Calu3 (cell line): ENCODE results near the gene SECISBP2L. TPM values are rescaled to one million over a fixed set of nuclear protein-coding genes. Genes with fewer than 3 reads are reported as not detected.

Source experiments
- BruUV-seq: library from RNA; stranded (reverse); fragments of 400-500 nt; replicated peaks from 2 replicates; lab custom pipeline; 2021; lab: Mats Ljungman, UMichigan
- CTCF ChIA-PET: fragments of 300-600 bp; sonication (Branson Sonifier 250); formaldehyde crosslinking; loops from one replicate; lab custom pipeline; 2022; ENCODE audit warnings: antibody characterized with exemption; lab: Charles Lee
- DNase-seq: peaks from one replicate; pipeline ENCODE4 v3.0.0; 2022
- H3K27ac Mint-ChIP-seq: one replicate; pipeline ENCODE4 v1.8.0; 2022; ENCODE audit warnings: mixed read lengths; ENCODE audit not compliant: unreplicated experiment
- H3K27me3 Mint-ChIP-seq: one replicate; pipeline ENCODE4 v1.8.0; 2022; ENCODE audit warnings: mixed read lengths; ENCODE audit not compliant: unreplicated experiment
- H3K36me3 Mint-ChIP-seq: one replicate; pipeline ENCODE4 v1.8.0; 2022; ENCODE audit warnings: mild to moderate bottlenecking, moderate library complexity, mixed read lengths; ENCODE audit not compliant: insufficient read depth, unreplicated experiment
- H3K4me1 Mint-ChIP-seq: one replicate; pipeline ENCODE4 v1.8.0; 2022; ENCODE audit warnings: mild to moderate bottlenecking, low read depth, mixed read lengths; ENCODE audit not compliant: unreplicated experiment
- H3K4me3 Mint-ChIP-seq: one replicate; pipeline ENCODE4 v1.8.0; 2022; ENCODE audit warnings: mild to moderate bottlenecking, low read depth, moderate library complexity, mixed read lengths; ENCODE audit not compliant: unreplicated experiment
- H3K9me3 Mint-ChIP-seq: one replicate; pipeline ENCODE4 v1.8.0; 2022; ENCODE audit warnings: low read depth, mixed read lengths; ENCODE audit not compliant: unreplicated experiment
- intact Hi-C: fragments of 100-400 bp; cut with micrococcal nuclease; formaldehyde crosslinking; loops from one replicate; pipeline ENCODE4 v1.10.0; 2022; ENCODE audit not compliant: unreplicated experiment
- total RNA-seq: library from RNA; stranded (reverse); gene quantifications from 2 replicates; pipeline ENCODE4 v1.2.3, GENCODE V29; 2022
- TF ChIP-seq, protein P1 (sequence below): fragments of 200-600 bp; IDR thresholded peaks from one replicate; pipeline ENCODE4 v1.8.0; 2022; ENCODE audit warnings: antibody characterized with exemption; ENCODE audit not compliant: unreplicated experiment

Gene SECISBP2L
- total RNA-seq, 1 experiment from 2014 or later = 32.6 TPM

DNA sequence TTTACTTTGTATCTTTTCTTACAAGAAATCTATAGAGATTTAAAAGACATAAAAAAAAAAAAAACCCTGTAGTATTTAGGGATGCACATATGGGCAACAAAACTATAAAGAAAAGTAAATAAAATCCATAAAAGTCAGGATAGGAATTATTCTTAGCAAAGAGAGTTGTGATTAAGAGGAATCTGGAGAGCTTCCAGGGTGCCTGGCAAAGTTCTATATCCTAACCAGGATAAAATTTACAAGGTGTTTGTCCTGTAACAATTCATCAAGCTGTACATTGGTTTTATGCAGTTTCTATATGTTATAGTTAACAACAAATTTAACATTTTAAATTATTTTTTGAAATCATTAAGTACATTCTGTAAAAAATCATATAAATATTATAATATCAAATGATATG is 7.9 kb downstream of the SECISBP2L start:
- H3K36me3 Mint-ChIP-seq = no peaks in the 10 kb centered on the region
- H3K4me3 Mint-ChIP-seq = no peak overlapping the region
- TF ChIP-seq, protein P1, sequence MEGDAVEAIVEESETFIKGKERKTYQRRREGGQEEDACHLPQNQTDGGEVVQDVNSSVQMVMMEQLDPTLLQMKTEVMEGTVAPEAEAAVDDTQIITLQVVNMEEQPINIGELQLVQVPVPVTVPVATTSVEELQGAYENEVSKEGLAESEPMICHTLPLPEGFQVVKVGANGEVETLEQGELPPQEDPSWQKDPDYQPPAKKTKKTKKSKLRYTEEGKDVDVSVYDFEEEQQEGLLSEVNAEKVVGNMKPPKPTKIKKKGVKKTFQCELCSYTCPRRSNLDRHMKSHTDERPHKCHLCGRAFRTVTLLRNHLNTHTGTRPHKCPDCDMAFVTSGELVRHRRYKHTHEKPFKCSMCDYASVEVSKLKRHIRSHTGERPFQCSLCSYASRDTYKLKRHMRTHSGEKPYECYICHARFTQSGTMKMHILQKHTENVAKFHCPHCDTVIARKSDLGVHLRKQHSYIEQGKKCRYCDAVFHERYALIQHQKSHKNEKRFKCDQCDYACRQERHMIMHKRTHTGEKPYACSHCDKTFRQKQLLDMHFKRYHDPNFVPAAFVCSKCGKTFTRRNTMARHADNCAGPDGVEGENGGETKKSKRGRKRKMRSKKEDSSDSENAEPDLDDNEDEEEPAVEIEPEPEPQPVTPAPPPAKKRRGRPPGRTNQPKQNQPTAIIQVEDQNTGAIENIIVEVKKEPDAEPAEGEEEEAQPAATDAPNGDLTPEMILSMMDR = no peak
- no peak for DNase-seq
- no peaks in the 10 kb centered on the region for H3K9me3 Mint-ChIP-seq
- H3K27me3 Mint-ChIP-seq = no peaks in the 10 kb centered on the region
- no TSS peak for BruUV-seq
- H3K4me1 Mint-ChIP-seq = no peaks in the 10 kb centered on the region
- intact Hi-C loops = no loop called here
- H3K27ac Mint-ChIP-seq = no peak overlapping the region
- CTCF ChIA-PET = no interaction called here

DNA sequence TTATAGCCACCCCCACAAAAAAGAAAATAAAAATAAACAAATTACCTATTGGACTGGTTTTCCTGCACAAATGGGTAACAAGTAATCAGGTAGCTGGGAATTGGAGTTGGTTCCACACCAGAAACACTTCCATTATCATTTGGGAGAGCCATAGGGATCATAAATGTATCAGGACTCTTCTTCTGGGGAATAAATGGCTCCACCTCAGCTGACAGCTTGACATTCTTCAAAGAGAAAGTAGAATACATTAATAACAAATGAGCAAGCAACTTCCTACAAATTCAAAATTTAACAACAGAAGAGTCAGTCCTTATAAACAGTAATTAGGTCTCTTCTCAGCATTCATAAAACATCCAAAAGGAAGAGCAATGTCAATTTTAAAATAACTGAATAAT is 8.7 kb downstream of the SECISBP2L start:
- CTCF ChIA-PET = no interaction called here
- intact Hi-C loops = no loop called here
- H3K27ac Mint-ChIP-seq = no peak overlapping the region

DNA sequence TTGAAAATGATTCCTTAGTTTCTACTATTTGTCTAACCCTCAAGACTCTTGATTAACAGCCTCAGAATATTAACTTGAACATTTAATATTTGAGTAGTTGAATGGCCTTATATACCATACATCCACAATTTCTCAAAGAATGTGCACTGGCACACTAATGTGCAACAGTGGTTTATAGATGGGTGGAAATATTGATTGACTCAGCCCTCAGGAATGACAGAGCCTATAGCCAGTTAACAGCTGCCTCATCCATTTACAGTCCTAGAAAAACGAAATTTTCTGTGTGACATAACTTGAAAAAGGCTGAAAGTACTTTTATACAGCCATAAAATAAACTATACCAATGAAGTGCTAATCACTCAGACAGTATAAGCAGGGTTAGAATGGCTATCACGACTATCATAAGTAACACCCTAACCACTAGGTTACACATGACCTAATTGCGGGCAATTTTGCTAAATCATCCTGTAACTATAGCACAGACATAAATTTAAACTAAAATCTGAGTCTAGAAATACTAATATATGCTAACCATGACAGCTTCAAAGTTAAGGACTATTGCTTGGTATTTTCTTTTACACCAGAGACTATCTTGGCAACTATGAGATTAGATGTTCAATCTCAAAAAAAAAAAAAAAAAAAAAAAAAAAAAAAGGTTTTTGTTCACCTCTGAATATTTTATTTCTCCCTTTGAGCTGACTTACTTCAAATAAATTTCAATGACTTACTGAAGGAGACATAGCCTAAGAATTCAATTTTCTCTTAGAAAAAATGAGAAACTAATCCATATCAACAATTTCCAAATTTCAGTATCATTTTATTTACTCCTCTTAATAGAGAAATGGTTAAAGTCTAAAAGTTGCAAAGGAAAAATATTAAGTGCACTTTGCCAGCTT is 9.3 kb downstream of the SECISBP2L start:
- Mint-ChIP-seq H3K27ac (no peak overlapping the region), H3K9me3 (no peaks in the 10 kb centered on the region), H3K4me3 (no peak overlapping the region), H3K4me1 (no peaks in the 10 kb centered on the region), H3K36me3 (no peaks in the 10 kb centered on the region), H3K27me3 (no peaks in the 10 kb centered on the region)
- no TSS peak for BruUV-seq
- CTCF ChIA-PET = no interaction called here
- TF ChIP-seq, protein P1 = no peak
- DNase-seq = no peak
- intact Hi-C loops = no loop called here

More for the DNA sequence above, 8.7 kb downstream of the SECISBP2L start:
- Mint-ChIP-seq H3K27me3 (no peaks in the 10 kb centered on the region), H3K4me3 (no peak overlapping the region), H3K36me3 (no peaks in the 10 kb centered on the region), H3K9me3 (no peaks in the 10 kb centered on the region), H3K4me1 (no peaks in the 10 kb centered on the region)
- BruUV-seq = no TSS peak
- no peak for DNase-seq
- TF ChIP-seq, protein P1 = no peak

DNA sequence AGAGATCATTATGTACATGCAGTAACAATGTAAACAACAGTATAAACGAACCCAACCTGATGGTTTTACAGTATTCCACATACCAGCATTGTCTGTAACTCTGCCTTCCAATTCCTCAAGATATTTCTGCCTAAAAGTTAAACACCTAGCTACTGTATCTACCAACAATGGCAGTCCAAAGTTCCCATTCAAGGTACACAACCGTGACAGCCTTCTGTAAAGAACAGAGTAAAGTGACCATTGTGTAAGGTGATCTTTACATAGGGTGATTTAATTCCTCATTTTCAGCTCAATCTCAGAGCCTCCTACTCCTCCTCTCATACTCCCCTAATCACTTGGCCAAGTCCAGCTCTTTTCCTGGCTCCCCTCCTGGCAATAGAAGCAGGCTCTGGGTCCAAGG is 10.4 kb downstream of the SECISBP2L start:
- Mint-ChIP-seq H3K4me3 (no peak overlapping the region), H3K27me3 (no peaks in the 10 kb centered on the region), H3K9me3 (no peaks in the 10 kb centered on the region), H3K36me3 (no peaks in the 10 kb centered on the region), H3K27ac (no peak overlapping the region), H3K4me1 (no peaks in the 10 kb centered on the region)
- CTCF ChIA-PET = no interaction called here
- BruUV-seq = no TSS peak
- TF ChIP-seq, protein P1 = no peak
- DNase-seq = no peak
- intact Hi-C loops = no loop called here
